DOHH2 (cell line): ENCODE data around the gene TXN.

ENCODE experiments used
- H3F3A ChIP-seq: fragments of 200-600 bp; sonication (generic), shearing (Covaris generic); 2 replicates; pipeline ENCODE4 v1.6.0; 2016; ENCODE audit warnings: antibody characterized with exemption, mild to moderate bottlenecking; ENCODE audit not compliant: control insufficient read depth, insufficient read depth
- H3K27ac ChIP-seq: fragments of 200-600 bp; sonication (generic); 2 replicates; pipeline ENCODE4 v1.5.1; 2014; ENCODE audit warnings: low read depth, mild to moderate bottlenecking, low read length, moderate library complexity
- H3K27me3 ChIP-seq: fragments of 200-600 bp; sonication (generic); 2 replicates; pipeline ENCODE4 v1.6.1; 2014; ENCODE audit warnings: mild to moderate bottlenecking, low read length, mixed read lengths; ENCODE audit not compliant: control insufficient read depth
- H3K36me3 ChIP-seq: fragments of 200-600 bp; sonication (generic); 2 replicates; pipeline ENCODE4 v1.6.1; 2014; ENCODE audit warnings: mild to moderate bottlenecking, low read length, moderate library complexity, mixed read lengths; ENCODE audit not compliant: control insufficient read depth
- H3K4me1 ChIP-seq: fragments of 200-600 bp; sonication (generic); 2 replicates; pipeline ENCODE4 v1.6.1; 2014; ENCODE audit warnings: mild to moderate bottlenecking, low read length, mixed read lengths; ENCODE audit not compliant: control insufficient read depth
- H3K4me2 ChIP-seq: fragments of 200-600 bp; sonication (generic); 2 replicates; pipeline ENCODE4 v1.6.0; 2014; ENCODE audit warnings: mild to moderate bottlenecking, low read length, moderate library complexity
- H3K4me3 ChIP-seq: fragments of 200-600 bp; sonication (generic); 2 replicates; pipeline ENCODE4 v1.5.1; 2014; ENCODE audit warnings: mild to moderate bottlenecking, low read length, mixed read lengths
- H3K79me2 ChIP-seq: fragments of 200-600 bp; sonication (generic); 2 replicates; pipeline ENCODE4 v1.6.1; 2014; ENCODE audit warnings: mild to moderate bottlenecking, low read length, mixed read lengths; ENCODE audit not compliant: control insufficient read depth
- H3K9me2 ChIP-seq: fragments of 200-600 bp; sonication (generic); replicated peaks from 2 replicates; pipeline ENCODE4 v1.6.1; 2014; ENCODE audit warnings: mild to moderate bottlenecking, low read length, mixed read lengths; ENCODE audit not compliant: control insufficient read depth
- H3K9me3 ChIP-seq: fragments of 200-600 bp; sonication (generic); 2 replicates; pipeline ENCODE4 v1.6.1; 2014; ENCODE audit warnings: antibody characterized with exemption, low read length, mixed read lengths; ENCODE audit not compliant: control insufficient read depth, insufficient read depth
- H4K20me1 ChIP-seq: fragments of 200-600 bp; sonication (generic); 2 replicates; pipeline ENCODE4 v1.6.0; 2014; ENCODE audit warnings: low read depth, mild to moderate bottlenecking, antibody characterized with exemption, low read length, moderate library complexity; ENCODE audit not compliant: control insufficient read depth, insufficient read depth
- CTCF ChIP-seq: fragments of 200-600 bp; sonication (generic); IDR thresholded peaks from one replicate; pipeline ENCODE4 v1.5.1; 2014; ENCODE audit warnings: antibody characterized with exemption, mild to moderate bottlenecking, low read depth, low read length; ENCODE audit not compliant: poor library complexity, severe bottlenecking
- EZH2phosphoT487 ChIP-seq: fragments of 200-600 bp; sonication (generic); IDR thresholded peaks from 2 replicates; pipeline ENCODE4 v1.6.1; 2017; ENCODE audit warnings: borderline replicate concordance, mild to moderate bottlenecking, antibody characterized with exemption, low read length, moderate library complexity, mixed read lengths

The TXN gene

DNA sequence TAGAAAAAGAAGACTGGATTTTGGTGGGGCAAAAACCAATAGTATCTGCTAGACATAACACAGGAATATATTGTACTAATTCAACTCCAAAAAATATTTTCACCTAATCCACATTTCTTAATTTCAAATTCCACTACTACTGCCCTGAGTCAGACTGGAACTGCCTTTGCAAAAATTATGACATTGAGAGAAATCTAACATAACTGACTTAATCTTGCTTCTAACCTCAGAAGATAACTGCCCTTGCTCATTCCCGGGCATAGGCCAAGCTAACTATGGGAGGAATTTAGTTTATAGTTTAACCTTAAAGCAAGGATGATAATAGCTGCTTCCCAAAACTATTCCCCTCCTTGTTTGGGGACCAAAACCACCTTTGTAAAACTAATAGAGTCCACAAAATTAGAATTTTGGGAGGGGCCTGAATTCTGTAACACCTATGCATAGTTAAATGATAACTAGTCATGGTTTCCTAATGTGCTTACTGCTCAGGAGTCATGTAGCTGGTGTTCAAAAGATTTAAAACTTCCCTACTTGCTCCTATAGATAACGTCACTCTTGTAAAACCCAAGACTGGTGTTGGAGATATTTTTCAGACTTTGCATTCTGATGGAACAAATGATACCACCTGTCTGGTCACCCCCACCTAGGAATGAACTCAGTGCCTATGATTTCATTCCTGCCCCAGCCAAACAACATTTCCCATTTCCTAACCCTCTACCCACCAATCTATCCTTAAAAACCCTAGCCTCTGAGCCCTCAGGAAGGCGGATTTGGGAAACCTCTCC is 14.1 kb upstream of the TXN start:
- Histone ChIP-seq H3K4me1 (no peaks in the 10 kb centered on the region), H3K27me3 (peaks cover 9% of the 10 kb centered on the region), H3K9me3 (no peaks in the 10 kb centered on the region), H3K9me2 (no peaks in the 10 kb centered on the region), H3K27ac (no peak overlapping the region), H3K79me2 (no peaks in the 10 kb centered on the region), H3K4me3 (no peak overlapping the region), H3K36me3 (no peaks in the 10 kb centered on the region), H3F3A (no peaks in the 10 kb centered on the region), H3K4me2 (no peak overlapping the region), H4K20me1 (no peaks in the 10 kb centered on the region)
- TF ChIP-seq EZH2phosphoT487 (no peak), CTCF (no peak)

DNA sequence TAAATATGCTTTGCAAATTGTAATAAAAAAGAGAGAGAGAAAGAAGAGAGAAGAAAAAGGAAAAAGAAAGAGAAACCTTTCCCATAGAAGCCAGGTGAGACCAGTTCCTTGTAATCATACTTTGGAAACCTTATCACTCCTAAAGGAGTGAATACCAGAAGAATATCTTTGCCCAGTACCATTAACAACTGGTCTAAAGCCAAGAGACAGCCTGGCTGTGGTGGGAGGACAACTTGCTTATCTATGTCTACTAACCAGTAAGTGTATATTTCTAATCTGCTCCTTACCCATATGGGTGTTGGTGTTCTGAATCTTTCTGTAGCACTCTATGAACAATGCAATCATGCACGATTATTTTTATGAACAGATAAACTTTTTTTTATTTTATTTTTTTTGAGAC is 10.5 kb upstream of the TXN start:
- TF ChIP-seq CTCF, result no peak
- TF ChIP-seq EZH2phosphoT487, result no peak
- H3K4me2 ChIP-seq, result no peak overlapping the region
- no peaks in the 10 kb centered on the region for H3K4me1 ChIP-seq

DNA sequence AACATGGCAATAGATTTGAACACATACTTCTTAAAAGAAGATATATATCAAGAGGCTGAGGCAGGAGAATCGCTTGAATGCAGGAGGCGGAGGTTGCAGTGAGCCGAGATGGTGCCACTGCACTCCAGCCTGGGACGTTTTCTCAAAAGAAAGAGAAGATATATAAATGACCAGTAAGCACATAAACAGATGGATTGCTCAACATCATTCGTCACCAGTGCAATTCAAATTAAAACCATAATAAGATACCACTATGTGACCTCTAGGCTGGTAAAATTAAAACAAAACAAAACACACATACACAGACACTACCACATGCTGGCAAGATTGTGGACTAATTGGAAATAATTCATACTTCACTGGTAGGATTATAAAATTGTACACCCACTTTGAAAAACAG is 5.3 kb upstream of the TXN start:
- H4K20me1 ChIP-seq, result no peaks in the 10 kb centered on the region
- peaks cover 9% of the 10 kb centered on the region for H3K4me1 ChIP-seq
- H3K4me2 ChIP-seq, result no peak overlapping the region
- H3K27ac ChIP-seq, result no peak overlapping the region
- TF ChIP-seq CTCF (no peak), EZH2phosphoT487 (no peak)
- H3K4me3 ChIP-seq, result no peak overlapping the region
- H3F3A ChIP-seq, result no peaks in the 10 kb centered on the region
- no peaks in the 10 kb centered on the region for H3K36me3 ChIP-seq
- H3K79me2 ChIP-seq, result no peaks in the 10 kb centered on the region
- no peaks in the 10 kb centered on the region for H3K9me3 ChIP-seq
- peaks cover 32% of the 10 kb centered on the region for H3K27me3 ChIP-seq
- H3K9me2 ChIP-seq, result no peaks in the 10 kb centered on the region

More for the DNA sequence above, 10.5 kb upstream of the TXN start:
- no peaks in the 10 kb centered on the region for H3K9me2 ChIP-seq
- no peaks in the 10 kb centered on the region for H3K9me3 ChIP-seq
- no peaks in the 10 kb centered on the region for H3K79me2 ChIP-seq
- H3K4me3 ChIP-seq, result no peak overlapping the region
- H3K27ac ChIP-seq, result no peak overlapping the region
- peaks cover 4% of the 10 kb centered on the region for H3K27me3 ChIP-seq
- no peaks in the 10 kb centered on the region for H3F3A ChIP-seq
- H4K20me1 ChIP-seq, result no peaks in the 10 kb centered on the region
- no peaks in the 10 kb centered on the region for H3K36me3 ChIP-seq
